Muscle of leg (tissue), 11 donors: ENCODE data around the gene PDK2. TPM values are rescaled to one million over a fixed set of nuclear protein-coding genes. Genes with fewer than 3 reads are reported as not detected.

ENCODE experiments used
- DNase-seq: peaks from one replicate; pipeline ENCODE4 v3.0.0; 2013
- H3K27ac ChIP-seq: one replicate; pipeline ENCODE4 v1.5.1; 2013; ENCODE audit warnings: mild to moderate bottlenecking, low read length, control low read depth
- H3K27me3 ChIP-seq: one replicate; pipeline ENCODE4 v1.6.1; 2013; ENCODE audit warnings: low read length; ENCODE audit not compliant: control insufficient read depth, insufficient read depth
- H3K36me3 ChIP-seq: one replicate; pipeline ENCODE4 v1.6.1; 2013; ENCODE audit warnings: low read length; ENCODE audit not compliant: control insufficient read depth, insufficient read depth
- H3K4me1 ChIP-seq: one replicate; pipeline ENCODE4 v1.6.1; 2013; ENCODE audit warnings: low read length; ENCODE audit not compliant: control insufficient read depth, insufficient read depth
- H3K4me3 ChIP-seq: one replicate; pipeline ENCODE4 v1.5.1; 2013; ENCODE audit warnings: low read length, control low read depth
- H3K9me3 ChIP-seq: replicated peaks from 2 replicates; pipeline ENCODE4 v1.6.1; 2013; ENCODE audit warnings: low read depth, low read length; ENCODE audit not compliant: control insufficient read depth
- WGBS: methylation state at CpG from one replicate; pipeline ENCODE4 v1.1.5; 2013; ENCODE audit warnings: missing lambda C conversion rate; ENCODE audit not compliant: insufficient coverage; 5-methylcytosine and 5-hydroxymethylcytosine counted together
- polyA plus RNA-seq, 8 donors: library from polyadenylated mRNA; unstranded; fragments of 120-200 nt; gene quantifications; one replicate each; pipeline versions ENCODE4 v1.2.1 to v1.2.3, GENCODE V29; 2013; ENCODE audit warnings: inconsistent platforms in 1 of 8, low replicate concordance in 1 of 8; ENCODE audit not compliant: insufficient read length in 8 of 8, insufficient read depth in 1 of 8
- total RNA-seq: library from RNA; stranded (reverse); fragments of 120-200 nt; gene quantifications from one replicate; pipeline ENCODE4 v1.2.4, GENCODE V29; 2013

Gene PDK2
- total and polyA plus RNA-seq, 9 donors = 22.2 to 75.1 (median 59.5) TPM

- H3K27me3 ChIP-seq = peaks cover 32% of the 10 kb centered on the region
- H3K4me3 ChIP-seq = no peak overlapping the region
- peaks cover 25% of the 10 kb centered on the region for H3K4me1 ChIP-seq
- H3K9me3 ChIP-seq = no peaks in the 10 kb centered on the region
- H3K27ac ChIP-seq = peak overlapping the region; percentile 67
- no peak for DNase-seq
- 25% methylated on average over 9 of the region's 12 CpGs for WGBS
- no peaks in the 10 kb centered on the region for H3K36me3 ChIP-seq
Measured at GRCh38 chr17:50123649-50124349, 28.6 kb downstream of the PDK2 start.

GRCh38 chr17:50125420-50125997, 30.4 kb downstream of the PDK2 start:
- 92% methylated on average over 3 of the region's 4 CpGs for WGBS
- peaks cover 38% of the 10 kb centered on the region for H3K27me3 ChIP-seq
- no peak overlapping the region for H3K4me3 ChIP-seq
- peaks cover 32% of the 10 kb centered on the region for H3K4me1 ChIP-seq
- H3K36me3 ChIP-seq = no peaks in the 10 kb centered on the region
- H3K27ac ChIP-seq = no peak overlapping the region
- H3K9me3 ChIP-seq = no peaks in the 10 kb centered on the region
- DNase-seq = no peak

- DNase-seq = no peak
- Histone ChIP-seq H3K4me3 (no peak overlapping the region), H3K4me1 (peaks cover 36% of the 10 kb centered on the region), H3K9me3 (no peaks in the 10 kb centered on the region), H3K27me3 (peaks cover 42% of the 10 kb centered on the region), H3K27ac (no peak overlapping the region), H3K36me3 (no peaks in the 10 kb centered on the region)
- WGBS = 80% methylated on average over 1 of the region's 6 CpGs
Measured at GRCh38 chr17:50127697-50128361, 32.7 kb downstream of the PDK2 start.

DNA sequence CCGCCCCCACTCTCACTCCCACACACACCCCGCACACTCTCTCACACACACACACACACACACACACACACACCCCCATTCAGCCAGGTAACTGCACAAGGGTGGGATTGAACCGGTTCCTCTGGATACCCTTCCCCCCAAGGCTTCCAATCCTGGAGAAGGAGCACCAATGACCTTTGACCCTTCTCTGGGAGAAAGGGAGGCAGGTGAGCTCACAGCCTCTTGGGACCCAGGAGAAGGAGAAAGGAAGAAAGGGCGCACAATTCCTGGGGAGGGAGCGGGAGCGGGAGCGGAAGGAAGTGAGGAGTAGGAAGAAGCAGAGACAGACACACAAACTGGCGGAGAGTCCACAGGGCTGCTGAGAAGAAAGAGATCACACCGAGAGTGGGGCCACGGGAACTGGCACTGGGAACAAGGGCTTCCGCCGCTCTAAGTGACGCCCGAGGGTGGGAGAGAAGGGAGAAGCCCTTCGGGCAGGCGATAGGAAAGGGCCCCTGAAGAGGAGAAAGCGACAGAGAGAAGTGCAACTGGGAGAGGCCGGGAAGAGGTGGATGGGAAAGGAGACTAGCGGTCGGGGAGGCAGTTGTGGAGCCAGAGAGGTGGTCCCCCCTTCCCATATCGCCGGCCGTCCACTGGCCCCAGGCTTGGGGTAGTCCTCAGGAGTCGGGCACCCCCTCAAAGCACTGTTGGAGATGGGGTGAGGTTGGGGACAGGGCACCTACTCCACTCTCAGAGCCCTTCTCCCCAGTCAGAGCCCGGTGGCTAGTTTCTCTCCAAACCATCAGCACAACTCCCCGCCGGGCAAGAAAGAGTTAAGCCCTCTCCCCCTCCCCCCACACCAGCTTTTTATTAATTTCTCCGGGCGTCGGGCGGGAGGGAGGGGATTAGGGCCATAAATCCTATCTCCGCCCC, 33.5 kb downstream of the PDK2 start:
- Histone ChIP-seq H3K27ac (peak overlapping the region; percentile 59), H3K36me3 (no peaks in the 10 kb centered on the region), H3K4me1 (peaks cover 30% of the 10 kb centered on the region), H3K9me3 (no peaks in the 10 kb centered on the region), H3K27me3 (peaks cover 39% of the 10 kb centered on the region), H3K4me3 (peak overlapping the region; percentile 48)
- peak; percentile 68 for DNase-seq
- 16% methylated on average over 13 of the region's 32 CpGs for WGBS

- no peak for DNase-seq
- H3K36me3 ChIP-seq = peaks cover 4% of the 10 kb centered on the region
- H3K27ac ChIP-seq = no peak overlapping the region
- H3K4me1 ChIP-seq = peaks cover 30% of the 10 kb centered on the region
- no peaks in the 10 kb centered on the region for H3K9me3 ChIP-seq
- H3K4me3 ChIP-seq = peak overlapping the region; percentile 48
- 0% methylated on average over 24 of the region's 31 CpGs for WGBS
- peaks cover 39% of the 10 kb centered on the region for H3K27me3 ChIP-seq
Measured at GRCh38 chr17:50129353-50129727, 34.2 kb downstream of the PDK2 start.

GRCh38 chr17:50129728-50130558, 34.8 kb downstream of the PDK2 start, which contains the start of gene SAMD14:
Gene SAMD14 (minus strand): TSS chr17:50130160. CDS start chr17:50124959, 5,201 bp downstream.
- H3K27ac ChIP-seq = peak within 1 kb of the TSS; percentile 59
- peaks cover 10% of the 10 kb centered on the region for H3K36me3 ChIP-seq
- H3K4me3 ChIP-seq = peak within 1 kb of the TSS; percentile 48
- peak; percentile 78 for DNase-seq
- WGBS = under 1% methylated on average over 42 of the region's 84 CpGs
- H3K9me3 ChIP-seq = no peaks in the 10 kb centered on the region
- peaks cover 30% of the 10 kb centered on the region for H3K4me1 ChIP-seq
- peaks cover 39% of the 10 kb centered on the region for H3K27me3 ChIP-seq

GRCh38 chr17:50130559-50131305, 35.6 kb downstream of the PDK2 start:
- no peak for DNase-seq
- Histone ChIP-seq H3K4me1 (peaks cover 30% of the 10 kb centered on the region), H3K9me3 (no peaks in the 10 kb centered on the region), H3K27me3 (peaks cover 39% of the 10 kb centered on the region), H3K27ac (no peak overlapping the region), H3K36me3 (peaks cover 16% of the 10 kb centered on the region), H3K4me3 (peak overlapping the region; percentile 37)
- WGBS = 32% methylated on average over 6 of the region's 19 CpGs

DNA sequence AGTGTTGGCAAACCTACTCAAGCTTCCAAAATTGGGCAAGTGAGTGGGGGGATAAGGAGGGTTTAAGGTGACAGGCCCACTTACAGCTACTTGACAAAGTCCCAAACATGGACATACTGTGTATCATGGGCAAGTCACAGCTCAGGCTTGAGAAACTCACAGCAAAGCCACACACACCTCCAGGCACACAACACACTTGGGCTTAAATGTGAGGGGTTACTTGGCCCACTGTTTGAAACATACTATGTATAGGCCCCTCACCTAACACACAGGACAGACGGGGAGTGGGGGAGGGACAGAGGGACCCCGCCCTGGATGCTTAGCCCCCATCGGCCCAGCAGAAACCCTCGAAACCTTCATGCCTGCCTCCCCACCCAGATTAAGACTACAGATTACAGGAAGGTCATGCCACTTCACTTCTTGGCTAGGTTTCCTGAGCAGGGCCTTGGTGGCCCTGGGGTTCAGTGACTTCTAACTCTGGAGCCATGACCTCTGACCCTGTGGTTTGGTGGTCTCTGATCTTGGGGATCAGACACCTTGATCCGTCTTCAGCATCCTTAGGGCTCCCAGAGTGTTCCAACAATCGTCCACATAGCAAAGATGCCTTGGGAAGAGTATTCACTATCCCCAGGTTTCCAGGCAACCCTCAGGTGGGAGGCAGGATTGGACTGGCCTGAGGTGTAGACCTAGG, 37.1 kb downstream of the PDK2 start:
- H3K27ac ChIP-seq = no peak overlapping the region
- no peaks in the 10 kb centered on the region for H3K9me3 ChIP-seq
- peaks cover 35% of the 10 kb centered on the region for H3K27me3 ChIP-seq
- H3K4me3 ChIP-seq = no peak overlapping the region
- DNase-seq = no peak
- H3K4me1 ChIP-seq = peaks cover 30% of the 10 kb centered on the region
- peaks cover 31% of the 10 kb centered on the region for H3K36me3 ChIP-seq
- WGBS = no CpG with 5 or more reads among the region's 6 CpGs
